ENCODE measurements around the gene ARL5C.
A peak's percentile ranks its signal among the peaks of the same experiment; 100 is the strongest.
"Not testable (repeated sequence)": the region's sequence is repeated elsewhere in the genome, so short reads cannot be mapped to it uniquely, and the experiment has no call there.

Gene ARL5C

GRCh38 chr17:39178536-39178935 is 12.6 kb upstream of the ARL5C start:
- Mint-ChIP-seq H3K4me3 (no peak overlapping the region), H3K27ac (no peak overlapping the region), H3K4me1 (no peaks in the 10 kb centered on the region), H3K27me3 (no peaks in the 10 kb centered on the region), H3K9me3 (no peaks in the 10 kb centered on the region), H3K36me3 (no peaks in the 10 kb centered on the region)

GRCh38 chr17:39177256-39177655 is 11.3 kb upstream of the ARL5C start:
- no peaks in the 10 kb centered on the region for H3K27me3 Mint-ChIP-seq
- no peak overlapping the region for H3K4me3 Mint-ChIP-seq
- no peak overlapping the region for H3K27ac Mint-ChIP-seq
- H3K36me3 Mint-ChIP-seq: no peaks in the 10 kb centered on the region
- peaks cover 10% of the 10 kb centered on the region for H3K4me1 Mint-ChIP-seq
- no peaks in the 10 kb centered on the region for H3K9me3 Mint-ChIP-seq

- H3K27me3 Mint-ChIP-seq: no peaks in the 10 kb centered on the region
- H3K27ac Mint-ChIP-seq: no peak overlapping the region
- no peaks in the 10 kb centered on the region for H3K9me3 Mint-ChIP-seq
- no peaks in the 10 kb centered on the region for H3K36me3 Mint-ChIP-seq
- H3K4me1 Mint-ChIP-seq: peaks cover 13% of the 10 kb centered on the region
- H3K4me3 Mint-ChIP-seq: no peak overlapping the region
Observed at GRCh38 chr17:39175695-39176093, 9.7 kb upstream of the ARL5C start.

GRCh38 chr17:39174920-39175694 is 9.1 kb upstream of the ARL5C start:
- H3K9me3 Mint-ChIP-seq: no peaks in the 10 kb centered on the region
- no peaks in the 10 kb centered on the region for H3K27me3 Mint-ChIP-seq
- no peak overlapping the region for H3K27ac Mint-ChIP-seq
- no peak overlapping the region for H3K4me3 Mint-ChIP-seq
- H3K36me3 Mint-ChIP-seq: no peaks in the 10 kb centered on the region
- peaks cover 13% of the 10 kb centered on the region for H3K4me1 Mint-ChIP-seq

GRCh38 chr17:39173526-39174274 is 7.7 kb upstream of the ARL5C start:
- H3K9me3 Mint-ChIP-seq: no peaks in the 10 kb centered on the region
- H3K27me3 Mint-ChIP-seq: peaks cover 2% of the 10 kb centered on the region
- no peak overlapping the region for H3K4me3 Mint-ChIP-seq
- H3K36me3 Mint-ChIP-seq: no peaks in the 10 kb centered on the region
- H3K27ac Mint-ChIP-seq: no peak overlapping the region
- peaks cover 13% of the 10 kb centered on the region for H3K4me1 Mint-ChIP-seq

GRCh38 chr17:39173080-39173479 is 7.1 kb upstream of the ARL5C start:
- Mint-ChIP-seq H3K9me3 (no peaks in the 10 kb centered on the region), H3K27me3 (peaks cover 4% of the 10 kb centered on the region), H3K4me1 (peaks cover 13% of the 10 kb centered on the region), H3K36me3 (no peaks in the 10 kb centered on the region), H3K27ac (no peak overlapping the region), H3K4me3 (no peak overlapping the region)

- H3K27ac Mint-ChIP-seq: no peak overlapping the region
- H3K4me1 Mint-ChIP-seq: peaks cover 20% of the 10 kb centered on the region
- H3K27me3 Mint-ChIP-seq: peaks cover 6% of the 10 kb centered on the region
- no peaks in the 10 kb centered on the region for H3K36me3 Mint-ChIP-seq
- no peaks in the 10 kb centered on the region for H3K9me3 Mint-ChIP-seq
- no peak overlapping the region for H3K4me3 Mint-ChIP-seq
Observed at GRCh38 chr17:39171933-39172332, 6.0 kb upstream of the ARL5C start.

GRCh38 chr17:39170558-39170957 is 4.6 kb upstream of the ARL5C start:
- H3K27ac Mint-ChIP-seq: no peak overlapping the region
- H3K4me1 Mint-ChIP-seq: peaks cover 20% of the 10 kb centered on the region
- no peaks in the 10 kb centered on the region for H3K9me3 Mint-ChIP-seq

GRCh38 chr17:39170109-39170508 is 4.1 kb upstream of the ARL5C start:
- no peak overlapping the region for H3K27ac Mint-ChIP-seq
- no peak overlapping the region for H3K4me3 Mint-ChIP-seq
- H3K27me3 Mint-ChIP-seq: peaks cover 11% of the 10 kb centered on the region
- H3K36me3 Mint-ChIP-seq: no peaks in the 10 kb centered on the region
- H3K9me3 Mint-ChIP-seq: no peaks in the 10 kb centered on the region
- H3K4me1 Mint-ChIP-seq: peaks cover 21% of the 10 kb centered on the region

More at GRCh38 chr17:39170558-39170957, 4.6 kb upstream of the ARL5C start:
- H3K4me3 Mint-ChIP-seq: no peak overlapping the region
- H3K36me3 Mint-ChIP-seq: no peaks in the 10 kb centered on the region
- H3K27me3 Mint-ChIP-seq: peaks cover 11% of the 10 kb centered on the region

- H3K4me1 Mint-ChIP-seq: peaks cover 27% of the 10 kb centered on the region
- no peaks in the 10 kb centered on the region for H3K36me3 Mint-ChIP-seq
- H3K4me3 Mint-ChIP-seq: no peak overlapping the region
- no peak overlapping the region for H3K27ac Mint-ChIP-seq
- H3K27me3 Mint-ChIP-seq: peaks cover 15% of the 10 kb centered on the region
- no peaks in the 10 kb centered on the region for H3K9me3 Mint-ChIP-seq
Observed at GRCh38 chr17:39169518-39169917, 3.6 kb upstream of the ARL5C start.

- H3K4me1 Mint-ChIP-seq: peaks cover 29% of the 10 kb centered on the region
Observed at GRCh38 chr17:39169101-39169500, 3.1 kb upstream of the ARL5C start.

GRCh38 chr17:39168503-39168902 is 2.5 kb upstream of the ARL5C start:
- not testable (repeated sequence) for H3K36me3 Mint-ChIP-seq, H3K9me3 Mint-ChIP-seq, H3K4me3 Mint-ChIP-seq, H3K27ac Mint-ChIP-seq
- H3K4me1 Mint-ChIP-seq: peaks cover 29% of the 10 kb centered on the region
- H3K27me3 Mint-ChIP-seq: peaks cover 15% of the 10 kb centered on the region

More at GRCh38 chr17:39169101-39169500, 3.1 kb upstream of the ARL5C start:
- H3K4me3 Mint-ChIP-seq: no peak overlapping the region
- H3K9me3 Mint-ChIP-seq: no peaks in the 10 kb centered on the region
- H3K36me3 Mint-ChIP-seq: no peaks in the 10 kb centered on the region
- no peak overlapping the region for H3K27ac Mint-ChIP-seq
- H3K27me3 Mint-ChIP-seq: peaks cover 15% of the 10 kb centered on the region

GRCh38 chr17:39167476-39167875 is 1.5 kb upstream of the ARL5C start:
- H3K4me1 Mint-ChIP-seq: peaks cover 20% of the 10 kb centered on the region
- no peaks in the 10 kb centered on the region for H3K9me3 Mint-ChIP-seq
- no peak overlapping the region for H3K4me3 Mint-ChIP-seq
- H3K27ac Mint-ChIP-seq: no peak overlapping the region
- no peaks in the 10 kb centered on the region for H3K36me3 Mint-ChIP-seq
- H3K27me3 Mint-ChIP-seq: peaks cover 16% of the 10 kb centered on the region

GRCh38 chr17:39166437-39167335 is 725 bp upstream of the ARL5C start:
- Mint-ChIP-seq H3K4me1 (peaks cover 16% of the 10 kb centered on the region), H3K9me3 (no peaks in the 10 kb centered on the region), H3K27ac (no peak overlapping the region), H3K4me3 (peak overlapping the region; percentile 43), H3K36me3 (no peaks in the 10 kb centered on the region), H3K27me3 (peaks cover 16% of the 10 kb centered on the region)

- Mint-ChIP-seq H3K27ac (no peak overlapping the region), H3K36me3 (no peaks in the 10 kb centered on the region), H3K4me3 (peak overlapping the region; percentile 90), H3K27me3 (peaks cover 16% of the 10 kb centered on the region), H3K9me3 (no peaks in the 10 kb centered on the region), H3K4me1 (peaks cover 16% of the 10 kb centered on the region)
Observed at GRCh38 chr17:39165178-39165840, 652 bp downstream of the ARL5C start.

Measured in activated naive CD4-positive, alpha-beta T cell treated with anti-CD3 and anti-CD28 coated beads, Interleukin-2, amount 50 U/mL, for 24 hours (primary cell).